ENCODE data around the gene ARNT2. TPM values are rescaled to one million over a fixed set of nuclear protein-coding genes. Genes with fewer than 3 reads are reported as not detected.

Gene ARNT2
- total RNA-seq, 1 experiment from 2014 or later = 16.8 TPM

GRCh38 chr15:80636675-80637074, 232.5 kb downstream of the ARNT2 start:
- TF ChIP-seq SIN3A (IDR thresholded peaks at IDR 0.05; ENCODE audit: borderline replicate concordance, insufficient read depth, low read depth, low read length) = no peak
- TF ChIP-seq POLR2AphosphoS5 (IDR thresholded peaks at IDR 0.05; ENCODE audit: low read depth, low read length) = no peak
- no peak for TF ChIP-seq CTCF (IDR thresholded peaks at IDR 0.05)
- TF ChIP-seq TCF7L2 (IDR thresholded peaks at IDR 0.05; ENCODE audit: low read depth, low read length) = no peak
- TF ChIP-seq REST (IDR thresholded peaks at IDR 0.05; ENCODE audit: insufficient read depth in 1 of 2, low read depth in 2 of 2, low read length in 1 of 2) = no peak
- H3K27ac ChIP-seq (ENCODE audit: low read length) = no peak overlapping the region
- no peak for ATAC-seq
- in situ Hi-C loops (cut with HindIII; ENCODE audit: low pct_unique_long_range_greater_than_20kb, low sequenced_read_pairs) (no loop called here), intact Hi-C loops (cut with micrococcal nuclease; ENCODE audit: unreplicated experiment) (no loop called here)
- DNase-seq (ENCODE audit: low read depth, low spot score) = no peak
- no peaks in the 10 kb centered on the region; the same call in 1 of the 2 replicates for H3K9me3 ChIP-seq (ENCODE audit: control insufficient read depth, insufficient read depth, low read depth, low read length)
- ChIA-PET CTCF (no interaction called here), POLR2A (no interaction called here)
- no peak overlapping the region for H3K4me3 ChIP-seq (ENCODE audit: low read depth in 2 of 2, low read length in 2 of 2)
- no peaks in the 10 kb centered on the region for H3K4me1 ChIP-seq (ENCODE audit: control insufficient read depth, insufficient read depth, low read length)
- no peaks in the 10 kb centered on the region for H3K36me3 ChIP-seq (ENCODE audit: control insufficient read depth, insufficient read depth, low read length)
- no TSS peak for BruUV-seq (replicated peaks)
- no peaks in the 10 kb centered on the region for H3K27me3 ChIP-seq (ENCODE audit: control insufficient read depth, insufficient read depth, low read length)

- H3K27me3 ChIP-seq (ENCODE audit: control insufficient read depth, insufficient read depth, low read length) = no peaks in the 10 kb centered on the region
- ChIA-PET POLR2A (no interaction called here), CTCF (no interaction called here)
- no peak for ATAC-seq
- no TSS peak for BruUV-seq (replicated peaks)
- H3K36me3 ChIP-seq (ENCODE audit: control insufficient read depth, insufficient read depth, low read length) = no peaks in the 10 kb centered on the region
- no peak overlapping the region for H3K27ac ChIP-seq (ENCODE audit: low read length)
- in situ Hi-C loops (cut with HindIII; ENCODE audit: low pct_unique_long_range_greater_than_20kb, low sequenced_read_pairs) = no loop called here
- TF ChIP-seq SIN3A (IDR thresholded peaks at IDR 0.05; ENCODE audit: borderline replicate concordance, insufficient read depth, low read depth, low read length) = no peak
- no peaks in the 10 kb centered on the region; the same call in 1 of the 2 replicates for H3K9me3 ChIP-seq (ENCODE audit: control insufficient read depth, insufficient read depth, low read depth, low read length)
- no peaks in the 10 kb centered on the region for H3K4me1 ChIP-seq (ENCODE audit: control insufficient read depth, insufficient read depth, low read length)
- H3K4me3 ChIP-seq (ENCODE audit: low read depth in 2 of 2, low read length in 2 of 2) = no peak overlapping the region
- DNase-seq (ENCODE audit: low read depth, low spot score) = no peak
- intact Hi-C loops (cut with micrococcal nuclease; ENCODE audit: unreplicated experiment) = no loop called here
Observed at GRCh38 chr15:80637747-80638146, 233.6 kb downstream of the ARNT2 start.

GRCh38 chr15:80638553-80639167, 234.5 kb downstream of the ARNT2 start:
- POLR2A ChIA-PET = no interaction called here
- Histone ChIP-seq H3K27me3 (ENCODE audit: control insufficient read depth, insufficient read depth, low read length) (no peaks in the 10 kb centered on the region), H3K4me3 (ENCODE audit: low read depth in 2 of 2, low read length in 2 of 2) (no peak overlapping the region), H3K9me3 (ENCODE audit: control insufficient read depth, insufficient read depth, low read depth, low read length) (no peaks in the 10 kb centered on the region; the same call in 1 of the 2 replicates), H3K4me1 (ENCODE audit: control insufficient read depth, insufficient read depth, low read length) (no peaks in the 10 kb centered on the region), H3K36me3 (ENCODE audit: control insufficient read depth, insufficient read depth, low read length) (no peaks in the 10 kb centered on the region), H3K27ac (ENCODE audit: low read length) (no peak overlapping the region)
- no TSS peak for BruUV-seq (replicated peaks)
- ATAC-seq (no peak), DNase-seq (ENCODE audit: low read depth, low spot score) (no peak)
- intact Hi-C loops (cut with micrococcal nuclease; ENCODE audit: unreplicated experiment) = no loop called here
- TF ChIP-seq SIN3A (IDR thresholded peaks at IDR 0.05; ENCODE audit: borderline replicate concordance, insufficient read depth, low read depth, low read length) (no peak), CTCF (IDR thresholded peaks at IDR 0.05) (no peak)
- in situ Hi-C loops (cut with HindIII; ENCODE audit: low pct_unique_long_range_greater_than_20kb, low sequenced_read_pairs) = no loop called here
- CTCF ChIA-PET = no interaction called here
